ENCODE results near the gene PPP1R7. TPM values are rescaled to one million over a fixed set of nuclear protein-coding genes. Genes with fewer than 3 reads are reported as not detected.

The PPP1R7 gene
- total RNA-seq, 3 donors from 2014 or later = 66.3 to 74.1 (median 73.7) TPM

DNA sequence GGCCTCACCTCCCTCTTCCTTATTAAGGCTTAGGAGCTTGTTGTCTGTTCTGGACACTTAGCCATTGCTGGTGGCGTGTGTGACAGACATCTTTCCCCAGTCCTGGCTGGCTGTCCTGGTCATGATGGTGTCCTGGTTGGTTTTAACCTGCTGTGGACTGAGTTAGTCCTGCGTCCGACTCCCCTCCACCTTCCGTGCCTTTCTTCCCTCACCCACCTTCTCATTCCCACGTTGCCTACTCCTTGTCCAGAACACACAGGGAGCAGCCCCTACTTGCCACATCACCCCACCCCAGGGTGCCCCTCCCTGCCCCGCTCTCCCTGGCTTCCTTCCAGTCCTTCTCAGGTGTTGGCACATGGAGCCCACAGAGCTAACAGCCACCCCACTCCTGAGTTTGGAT, 47.7 kb downstream of the PPP1R7 start:
- H3K4me3 Mint-ChIP-seq = no peak overlapping the region
- no peaks in the 10 kb centered on the region for H3K9me3 Mint-ChIP-seq
- no peak for ATAC-seq
- H3K27me3 Mint-ChIP-seq (ENCODE audit: low read depth) = no peaks in the 10 kb centered on the region
- no peaks in the 10 kb centered on the region for H3K4me1 Mint-ChIP-seq (ENCODE audit: low read depth)
- DNase-seq = no peak
- no peaks in the 10 kb centered on the region for H3K36me3 Mint-ChIP-seq (ENCODE audit: insufficient read depth)

GRCh38 chr2:241198381-241199279, 48.4 kb downstream of the PPP1R7 start:
- H3K9me3 Mint-ChIP-seq = no peaks in the 10 kb centered on the region
- DNase-seq (no peak), ATAC-seq (no peak)
- no peaks in the 10 kb centered on the region for H3K4me1 Mint-ChIP-seq (ENCODE audit: low read depth)
- H3K27me3 Mint-ChIP-seq (ENCODE audit: low read depth) = no peaks in the 10 kb centered on the region
- no peaks in the 10 kb centered on the region for H3K36me3 Mint-ChIP-seq (ENCODE audit: insufficient read depth)
- H3K4me3 Mint-ChIP-seq = no peak overlapping the region

DNA sequence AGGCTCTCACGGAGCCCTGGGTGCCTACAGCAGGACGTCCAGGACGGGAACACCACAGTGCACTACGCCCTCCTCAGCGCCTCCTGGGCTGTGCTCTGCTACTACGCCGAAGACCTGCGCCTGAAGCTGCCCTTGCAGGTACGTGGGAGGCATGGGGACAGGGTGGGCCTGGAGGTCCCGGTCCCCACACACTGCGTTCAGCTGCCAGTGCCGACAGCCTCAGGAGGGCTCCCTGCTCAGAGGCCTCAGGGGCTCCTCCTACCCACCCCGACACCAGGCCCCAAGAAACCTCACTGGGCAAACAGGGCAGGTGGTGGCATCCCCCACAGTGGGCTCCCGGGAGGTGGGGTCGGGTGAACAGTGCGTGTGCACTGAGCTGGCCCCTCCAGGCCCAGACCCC, 49.0 kb downstream of the PPP1R7 start:
- H3K9me3 Mint-ChIP-seq = no peaks in the 10 kb centered on the region
- no peak for ATAC-seq
- H3K4me3 Mint-ChIP-seq = no peak overlapping the region

GRCh38 chr2:241199897-241200821, 49.9 kb downstream of the PPP1R7 start:
- ATAC-seq = no peak
- Mint-ChIP-seq H3K9me3 (no peaks in the 10 kb centered on the region), H3K36me3 (ENCODE audit: insufficient read depth) (no peaks in the 10 kb centered on the region), H3K27me3 (ENCODE audit: low read depth) (no peaks in the 10 kb centered on the region), H3K4me1 (ENCODE audit: low read depth) (no peaks in the 10 kb centered on the region), H3K4me3 (no peak overlapping the region)
- no peak for DNase-seq

More for the DNA sequence above, 49.0 kb downstream of the PPP1R7 start:
- DNase-seq = no peak
- H3K27me3 Mint-ChIP-seq (ENCODE audit: low read depth) = no peaks in the 10 kb centered on the region
- no peaks in the 10 kb centered on the region for H3K36me3 Mint-ChIP-seq (ENCODE audit: insufficient read depth)
- no peaks in the 10 kb centered on the region for H3K4me1 Mint-ChIP-seq (ENCODE audit: low read depth)

- no peak for ATAC-seq
- no peak overlapping the region for H3K4me3 Mint-ChIP-seq
- DNase-seq = no peak
Measured at GRCh38 chr2:241200822-241201395, 50.6 kb downstream of the PPP1R7 start.

DNA sequence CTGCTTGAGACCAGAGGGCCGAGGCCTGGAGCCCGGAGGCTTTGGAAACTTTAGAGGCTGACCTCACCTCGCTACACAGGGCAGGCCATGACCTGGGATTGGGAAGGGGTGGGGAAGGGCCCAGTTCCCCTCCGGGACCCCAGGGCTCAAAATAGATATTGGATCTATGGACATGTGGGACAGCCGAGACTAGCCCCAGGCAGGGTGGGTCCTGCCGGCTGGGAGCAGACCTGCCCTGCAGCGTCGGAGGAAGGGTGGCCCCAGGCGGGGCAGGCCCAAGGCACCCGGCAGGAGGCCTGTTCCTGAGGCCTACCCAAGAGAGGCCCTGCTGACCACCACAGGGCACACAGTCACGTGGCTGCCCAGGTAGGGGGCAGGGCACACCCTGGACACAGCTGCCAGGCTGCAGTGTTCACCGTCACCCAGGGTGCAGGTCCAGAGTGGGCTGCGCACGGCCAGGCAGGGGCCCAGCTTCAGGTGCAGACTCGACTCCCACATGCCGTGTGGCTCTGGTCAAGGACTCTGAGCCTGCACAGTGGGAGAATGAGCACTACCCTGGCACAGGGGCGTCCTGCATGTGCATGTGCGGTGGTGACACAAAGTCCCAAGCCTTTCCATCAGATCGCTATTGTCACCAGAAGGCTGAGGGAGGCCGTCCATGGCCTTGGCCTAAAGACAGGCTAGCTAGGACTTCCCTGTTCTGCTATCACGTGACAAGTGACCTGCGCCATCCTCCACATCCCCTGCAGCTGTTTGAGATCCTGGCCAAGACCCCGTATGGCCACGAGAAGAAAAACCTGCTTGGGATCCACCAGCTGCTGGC, 51.4 kb downstream of the PPP1R7 start:
- H3K4me3 Mint-ChIP-seq = no peak overlapping the region
- H3K4me1 Mint-ChIP-seq (ENCODE audit: low read depth) = no peaks in the 10 kb centered on the region
- no peaks in the 10 kb centered on the region for H3K27me3 Mint-ChIP-seq (ENCODE audit: low read depth)
- ATAC-seq (no peak), DNase-seq (no peak)
- no peaks in the 10 kb centered on the region for H3K36me3 Mint-ChIP-seq (ENCODE audit: insufficient read depth)
- no peaks in the 10 kb centered on the region for H3K9me3 Mint-ChIP-seq

More at GRCh38 chr2:241200822-241201395, 50.6 kb downstream of the PPP1R7 start:
- Mint-ChIP-seq H3K36me3 (ENCODE audit: insufficient read depth) (no peaks in the 10 kb centered on the region), H3K27me3 (ENCODE audit: low read depth) (no peaks in the 10 kb centered on the region), H3K9me3 (no peaks in the 10 kb centered on the region), H3K4me1 (ENCODE audit: low read depth) (no peaks in the 10 kb centered on the region)

- no peaks in the 10 kb centered on the region for H3K27me3 Mint-ChIP-seq (ENCODE audit: low read depth)
- H3K4me3 Mint-ChIP-seq = no peak overlapping the region
- no peaks in the 10 kb centered on the region for H3K4me1 Mint-ChIP-seq (ENCODE audit: low read depth)
- no peak for DNase-seq
- ATAC-seq = no peak
- no peaks in the 10 kb centered on the region for H3K9me3 Mint-ChIP-seq
- no peaks in the 10 kb centered on the region for H3K36me3 Mint-ChIP-seq (ENCODE audit: insufficient read depth)
Measured at GRCh38 chr2:241202268-241202585, 52.0 kb downstream of the PPP1R7 start.

DNA sequence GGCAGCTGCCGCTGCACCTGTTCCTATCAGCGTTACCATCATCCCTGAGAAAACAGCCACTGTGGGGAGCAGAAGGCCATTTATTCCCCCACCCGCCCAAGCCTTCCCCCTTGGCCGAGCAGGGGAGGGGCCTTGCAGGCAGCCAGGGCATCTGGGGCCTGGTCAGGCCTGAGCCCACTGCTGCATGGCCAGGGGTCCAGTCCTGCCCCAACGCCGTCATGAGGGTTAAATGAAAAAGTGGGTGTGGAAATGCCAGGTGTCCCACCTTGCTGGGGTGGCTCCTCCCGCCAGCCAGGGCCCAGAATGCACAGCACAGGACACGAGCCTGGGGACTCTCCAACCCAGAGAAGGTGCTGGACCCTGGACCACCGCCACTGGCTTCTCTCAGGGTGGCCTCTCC, 52.4 kb downstream of the PPP1R7 start:
- DNase-seq = no peak
- Mint-ChIP-seq H3K9me3 (no peaks in the 10 kb centered on the region), H3K4me1 (ENCODE audit: low read depth) (no peaks in the 10 kb centered on the region), H3K27me3 (ENCODE audit: low read depth) (no peaks in the 10 kb centered on the region), H3K4me3 (no peak overlapping the region), H3K36me3 (ENCODE audit: insufficient read depth) (no peaks in the 10 kb centered on the region)
- ATAC-seq = no peak

GRCh38 chr2:241203218-241204009, 53.1 kb downstream of the PPP1R7 start:
- DNase-seq (no peak), ATAC-seq (no peak)
- Mint-ChIP-seq H3K4me3 (no peak overlapping the region), H3K27me3 (ENCODE audit: low read depth) (no peaks in the 10 kb centered on the region), H3K36me3 (ENCODE audit: insufficient read depth) (no peaks in the 10 kb centered on the region), H3K9me3 (no peaks in the 10 kb centered on the region), H3K4me1 (ENCODE audit: low read depth) (no peaks in the 10 kb centered on the region)

- ATAC-seq (no peak), DNase-seq (no peak)
- H3K4me1 Mint-ChIP-seq (ENCODE audit: low read depth) = no peaks in the 10 kb centered on the region
- H3K9me3 Mint-ChIP-seq = no peaks in the 10 kb centered on the region
- no peaks in the 10 kb centered on the region for H3K27me3 Mint-ChIP-seq (ENCODE audit: low read depth)
- no peak overlapping the region for H3K4me3 Mint-ChIP-seq
- H3K36me3 Mint-ChIP-seq (ENCODE audit: insufficient read depth) = no peaks in the 10 kb centered on the region
Measured at GRCh38 chr2:241204010-241204384, 53.7 kb downstream of the PPP1R7 start.

DNA sequence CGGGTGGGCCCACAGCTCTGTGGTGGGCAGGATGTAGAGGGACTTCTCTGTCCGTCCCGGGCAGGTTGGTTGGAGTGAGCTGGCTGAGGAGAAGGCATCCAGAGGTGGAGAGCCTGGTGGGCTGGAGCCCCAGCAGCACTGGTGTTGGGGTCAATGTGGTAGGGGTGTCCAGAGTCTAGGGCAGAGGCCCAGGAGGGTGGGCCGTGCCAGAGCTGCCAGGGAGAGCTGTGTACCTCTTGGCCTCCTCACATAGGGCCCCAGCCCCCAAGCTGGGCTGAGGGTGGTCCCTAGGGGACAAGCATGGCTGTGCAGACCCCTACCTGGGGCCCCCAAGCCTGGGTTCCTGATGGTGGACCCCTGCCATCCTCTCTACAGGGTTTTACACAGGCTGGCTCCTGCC, 54.2 kb downstream of the PPP1R7 start:
- no peak for ATAC-seq
- no peak for DNase-seq
- Mint-ChIP-seq H3K9me3 (no peaks in the 10 kb centered on the region), H3K4me3 (no peak overlapping the region), H3K27me3 (ENCODE audit: low read depth) (no peaks in the 10 kb centered on the region), H3K4me1 (ENCODE audit: low read depth) (no peaks in the 10 kb centered on the region), H3K36me3 (ENCODE audit: insufficient read depth) (no peaks in the 10 kb centered on the region)

DNA sequence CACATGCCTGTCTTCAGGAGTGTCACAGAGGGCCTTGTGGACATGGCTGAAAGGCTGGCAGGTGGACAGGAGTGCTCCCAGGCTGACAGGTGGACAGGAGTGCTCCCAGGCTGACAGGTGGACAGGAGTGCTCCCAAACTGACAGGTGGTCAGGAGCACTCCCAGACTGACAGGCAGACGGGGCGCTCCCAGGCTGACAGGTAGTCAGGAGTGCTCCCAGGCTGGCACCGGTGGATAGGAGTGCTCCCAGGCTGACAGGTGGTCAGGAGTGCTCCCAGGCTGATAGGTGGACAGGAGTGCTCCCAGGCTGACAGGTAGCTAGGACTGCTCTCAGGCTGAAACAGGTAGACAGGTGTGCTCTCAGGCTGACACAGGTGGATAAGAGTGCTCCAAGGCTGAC, 54.8 kb downstream of the PPP1R7 start:
- H3K4me3 Mint-ChIP-seq = no peak overlapping the region
- ATAC-seq (no peak), DNase-seq (no peak)
- no peaks in the 10 kb centered on the region for H3K36me3 Mint-ChIP-seq (ENCODE audit: insufficient read depth)
- H3K4me1 Mint-ChIP-seq (ENCODE audit: low read depth) = no peaks in the 10 kb centered on the region
- H3K9me3 Mint-ChIP-seq = no peaks in the 10 kb centered on the region
- H3K27me3 Mint-ChIP-seq (ENCODE audit: low read depth) = no peaks in the 10 kb centered on the region

- Mint-ChIP-seq H3K4me3 (no peak overlapping the region), H3K4me1 (ENCODE audit: low read depth) (no peaks in the 10 kb centered on the region), H3K36me3 (ENCODE audit: insufficient read depth) (no peaks in the 10 kb centered on the region), H3K9me3 (no peaks in the 10 kb centered on the region), H3K27me3 (ENCODE audit: low read depth) (no peaks in the 10 kb centered on the region)
- no peak for ATAC-seq
- DNase-seq = no peak
Measured at GRCh38 chr2:241207151-241207550, 56.9 kb downstream of the PPP1R7 start.
